ENCODE measurements around the gene KRT3. TPM values are rescaled to one million over a fixed set of nuclear protein-coding genes. Genes with fewer than 3 reads are reported as not detected.

Gene KRT3
- total RNA-seq, 4 donors from 2014 or later = not detected

DNA sequence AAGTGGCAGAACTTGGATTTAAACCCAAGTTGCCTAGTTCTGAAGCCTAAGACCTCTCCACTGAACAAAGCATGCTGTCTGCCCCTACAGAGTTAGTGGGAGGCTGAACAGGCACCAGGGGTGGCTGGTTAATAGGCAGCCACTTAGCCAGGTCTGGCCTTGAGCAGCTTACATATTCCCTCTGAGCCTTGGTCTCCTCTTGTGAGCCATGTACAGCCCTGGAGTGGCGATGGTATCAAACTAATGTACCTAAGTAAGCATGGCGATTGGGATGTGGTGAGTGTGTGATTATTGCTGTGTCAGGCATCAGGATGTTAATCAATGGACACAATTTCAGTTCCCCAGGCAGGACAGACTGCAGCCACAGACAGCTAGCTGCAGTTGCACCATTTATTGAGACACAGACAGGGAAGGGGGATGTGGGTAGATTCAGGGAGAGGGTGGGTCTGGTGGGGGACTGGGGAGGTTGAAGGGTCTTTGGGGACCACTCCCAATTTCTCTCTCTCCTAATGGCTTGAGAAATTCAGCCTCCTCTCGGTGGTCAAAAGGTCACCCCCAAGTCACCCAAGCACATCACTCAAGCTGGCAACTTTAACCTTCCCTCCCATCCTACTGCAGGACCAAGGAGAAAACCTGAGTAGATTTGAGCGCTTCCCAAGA, 25.3 kb upstream of the KRT3 start:
- peaks cover 0 to 8% (median 4%) of the 10 kb centered on the region in 4 donors for H3K4me1 ChIP-seq
- H3K27me3 ChIP-seq = peaks cover 0 to 24% (median 0%) of the 10 kb centered on the region in 4 donors
- no peaks in the 10 kb centered on the region for H3K9me3 ChIP-seq
- H3K36me3 ChIP-seq = no peaks in the 10 kb centered on the region
- TF ChIP-seq, protein P1, sequence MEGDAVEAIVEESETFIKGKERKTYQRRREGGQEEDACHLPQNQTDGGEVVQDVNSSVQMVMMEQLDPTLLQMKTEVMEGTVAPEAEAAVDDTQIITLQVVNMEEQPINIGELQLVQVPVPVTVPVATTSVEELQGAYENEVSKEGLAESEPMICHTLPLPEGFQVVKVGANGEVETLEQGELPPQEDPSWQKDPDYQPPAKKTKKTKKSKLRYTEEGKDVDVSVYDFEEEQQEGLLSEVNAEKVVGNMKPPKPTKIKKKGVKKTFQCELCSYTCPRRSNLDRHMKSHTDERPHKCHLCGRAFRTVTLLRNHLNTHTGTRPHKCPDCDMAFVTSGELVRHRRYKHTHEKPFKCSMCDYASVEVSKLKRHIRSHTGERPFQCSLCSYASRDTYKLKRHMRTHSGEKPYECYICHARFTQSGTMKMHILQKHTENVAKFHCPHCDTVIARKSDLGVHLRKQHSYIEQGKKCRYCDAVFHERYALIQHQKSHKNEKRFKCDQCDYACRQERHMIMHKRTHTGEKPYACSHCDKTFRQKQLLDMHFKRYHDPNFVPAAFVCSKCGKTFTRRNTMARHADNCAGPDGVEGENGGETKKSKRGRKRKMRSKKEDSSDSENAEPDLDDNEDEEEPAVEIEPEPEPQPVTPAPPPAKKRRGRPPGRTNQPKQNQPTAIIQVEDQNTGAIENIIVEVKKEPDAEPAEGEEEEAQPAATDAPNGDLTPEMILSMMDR (IDR thresholded peaks at IDR 0.05) = no peak
- TF ChIP-seq POLR2A (IDR thresholded peaks at IDR 0.05; ENCODE audit: low read depth) = no peak
- no peak for TF ChIP-seq EP300 (IDR thresholded peaks at IDR 0.05)
- no peak for TF ChIP-seq POLR2AphosphoS5 (IDR thresholded peaks at IDR 0.05)
- WGBS = 70% methylated on average over 4 of the region's 4 CpGs
- H3K4me3 ChIP-seq = no peak overlapping the region
- no peak for DNase-seq (ENCODE audit: extremely low spot score)
- intact Hi-C loops (cut with DNase I) = no loop called here
- H3K27ac ChIP-seq (replicated peaks in 1 of 4) = no peak overlapping the region

GRCh38 chr12:52820521-52820920, 24.6 kb upstream of the KRT3 start:
- 91% methylated on average over 6 of the region's 6 CpGs for WGBS
- TF ChIP-seq POLR2A (IDR thresholded peaks at IDR 0.05; ENCODE audit: low read depth) (no peak), POLR2AphosphoS5 (IDR thresholded peaks at IDR 0.05) (no peak), EP300 (IDR thresholded peaks at IDR 0.05) (no peak)
- TF ChIP-seq, protein P1 (IDR thresholded peaks at IDR 0.05) = no peak

GRCh38 chr12:52819731-52820510, 24.0 kb upstream of the KRT3 start:
- H3K4me3 ChIP-seq = no peak overlapping the region
- peaks cover 0 to 24% (median 0%) of the 10 kb centered on the region in 4 donors for H3K27me3 ChIP-seq
- no peak overlapping the region for H3K27ac ChIP-seq (replicated peaks in 1 of 4)
- peaks cover 0 to 11% (median 4%) of the 10 kb centered on the region in 4 donors for H3K4me1 ChIP-seq
- H3K9me3 ChIP-seq = no peaks in the 10 kb centered on the region
- DNase-seq (ENCODE audit: extremely low spot score) = no peak
- intact Hi-C loops (cut with DNase I) = no loop called here
- TF ChIP-seq, protein P1 (IDR thresholded peaks at IDR 0.05) = no peak
- TF ChIP-seq POLR2AphosphoS5 (IDR thresholded peaks at IDR 0.05) (no peak), EP300 (IDR thresholded peaks at IDR 0.05) (no peak), POLR2A (IDR thresholded peaks at IDR 0.05; ENCODE audit: low read depth) (no peak)
- 83% methylated on average over 7 of the region's 7 CpGs for WGBS
- H3K36me3 ChIP-seq = no peaks in the 10 kb centered on the region

More at GRCh38 chr12:52820521-52820920, 24.6 kb upstream of the KRT3 start:
- DNase-seq (ENCODE audit: extremely low spot score) = no peak
- Histone ChIP-seq H3K27ac (replicated peaks in 1 of 4) (no peak overlapping the region), H3K9me3 (no peaks in the 10 kb centered on the region), H3K4me1 (peaks cover 0 to 8% (median 4%) of the 10 kb centered on the region in 4 donors), H3K4me3 (no peak overlapping the region), H3K27me3 (peaks cover 0 to 24% (median 0%) of the 10 kb centered on the region in 4 donors), H3K36me3 (no peaks in the 10 kb centered on the region)
- intact Hi-C loops (cut with DNase I) = no loop called here

DNA sequence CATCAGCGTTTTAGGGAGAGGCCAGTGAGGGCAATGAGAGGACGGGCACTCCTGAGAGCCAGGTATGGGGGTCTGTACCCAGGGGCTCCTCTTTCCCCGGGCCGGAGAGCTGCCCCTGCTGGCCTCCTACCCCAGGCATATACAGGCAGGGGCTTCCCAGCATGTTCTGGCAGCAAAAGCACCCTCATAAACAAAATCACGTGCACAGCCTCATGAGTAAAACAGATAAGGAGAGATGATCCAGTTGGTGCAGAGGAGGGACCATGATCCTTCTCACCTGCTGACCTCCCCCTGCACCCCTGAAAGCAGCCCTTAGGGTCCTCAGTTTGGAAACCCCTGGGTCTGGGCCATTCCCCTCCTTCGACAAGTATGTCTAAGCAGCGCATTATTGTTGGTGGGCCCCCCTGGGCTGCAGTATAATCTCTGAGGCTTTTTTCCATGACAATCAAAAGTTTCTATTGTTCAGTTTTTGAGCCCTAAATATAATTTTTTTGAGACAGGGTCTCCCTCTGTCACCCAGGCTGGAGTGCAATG, 23.0 kb upstream of the KRT3 start:
- 64% methylated on average over 3 of the region's 7 CpGs for WGBS
- no peak overlapping the region for H3K27ac ChIP-seq (replicated peaks in 1 of 4)
- H3K27me3 ChIP-seq = peaks cover 0 to 24% (median 0%) of the 10 kb centered on the region in 4 donors
- H3K36me3 ChIP-seq = no peaks in the 10 kb centered on the region
- intact Hi-C loops (cut with DNase I) = no loop called here
- peaks cover 0 to 20% (median 10%) of the 10 kb centered on the region in 4 donors for H3K4me1 ChIP-seq
- DNase-seq (ENCODE audit: extremely low spot score) = no peak
- H3K4me3 ChIP-seq = no peak overlapping the region
- no peaks in the 10 kb centered on the region for H3K9me3 ChIP-seq
- TF ChIP-seq POLR2AphosphoS5 (IDR thresholded peaks at IDR 0.05) (no peak), POLR2A (IDR thresholded peaks at IDR 0.05; ENCODE audit: low read depth) (no peak), EP300 (IDR thresholded peaks at IDR 0.05) (no peak)
- TF ChIP-seq, protein P1 (IDR thresholded peaks at IDR 0.05) = no peak
